GM12878 (cell line): ENCODE measurements around the gene CD55. TPM values are rescaled to one million over a fixed set of nuclear protein-coding genes. Genes with fewer than 3 reads are reported as not detected.

Source experiments
- ATAC-seq: fragments of 200-7000 bp; cut with Tn5 transposase; 3 replicates; pipeline ENCODE4 v1.9.1; 2020; ENCODE audit warnings: mild to moderate bottlenecking, moderate library complexity
- BruUV-seq: library from RNA; stranded (reverse); fragments of 400-500 nt; replicated peaks from 2 replicates; lab custom pipeline; 2021; lab: Mats Ljungman, UMichigan
- CTCF ChIA-PET: fragments of 300-600 bp; sonication (Branson Sonifier 250); formaldehyde crosslinking; extraction: SDS; loops from one replicate; lab custom pipeline; 2021; ENCODE audit warnings: inconsistent platforms; lab: Yijun Ruan, JAX
- POLR2A ChIA-PET: fragments of 350-600 bp; formaldehyde crosslinking; extraction: SDS; loops from one replicate; lab custom pipeline; 2021; ENCODE audit warnings: inconsistent platforms; lab: Charles Lee
- RAD21 ChIA-PET: fragments of 300-600 bp; sonication (Branson Sonifier 250); formaldehyde crosslinking; loops from one replicate; lab custom pipeline; 2023; ENCODE audit warnings: antibody characterized with exemption; ENCODE audit not compliant: unreplicated experiment; lab: Charles Lee
- SMC1A ChIA-PET: fragments of 300-600 bp; sonication (Branson Sonifier 250); formaldehyde crosslinking; loops from one replicate; lab custom pipeline; 2023; ENCODE audit not compliant: unreplicated experiment, uncharacterized antibody; lab: Charles Lee
- DNase-seq: peaks from one replicate; pipeline ENCODE4 v3.0.0-alpha.2; 2011; ENCODE audit warnings: low read depth, low spot score
- FAIRE-seq: peaks from 3 replicates; lab custom pipeline; 2011; peaks lifted over from hg19 to GRCh38; lab: Jason Lieb, UNC
- H2AFZ ChIP-seq: 2 replicates; pipeline ENCODE4 v1.6.0; 2011; ENCODE audit warnings: low read depth, low read length, control low read depth; ENCODE audit not compliant: control insufficient read depth
- H3K27ac ChIP-seq: 2 replicates; pipeline ENCODE4 v1.5.1; 2011; ENCODE audit warnings: control low read depth; ENCODE audit not compliant: control insufficient read depth, insufficient read depth
- H3K27me3 ChIP-seq, 2 experiments: replicated peaks in 1 of 2; 2 replicates each; pipeline versions ENCODE4 v1.6.0 to v1.6.1; 2011; ENCODE audit warnings: low read length in 1 of 2; ENCODE audit not compliant: control insufficient read depth in 2 of 2, insufficient read depth in 2 of 2
- H3K36me3 ChIP-seq, 2 experiments: 2 replicates each; pipeline ENCODE4 v1.5.1; 2011; ENCODE audit warnings: low read length in 1 of 2; ENCODE audit not compliant: control insufficient read depth in 2 of 2, insufficient read depth in 2 of 2
- H3K4me1 ChIP-seq: 2 replicates; pipeline ENCODE4 v1.6.1; 2011; ENCODE audit warnings: mild to moderate bottlenecking, low read length, moderate library complexity, mixed read lengths; ENCODE audit not compliant: control insufficient read depth, insufficient read depth
- H3K4me2 ChIP-seq: 2 replicates; pipeline ENCODE4 v1.6.0; 2011; ENCODE audit warnings: control low read depth; ENCODE audit not compliant: control insufficient read depth, insufficient read depth
- H3K4me3 ChIP-seq: fragments of 200-600 bp; sonication (generic); 2 replicates; pipeline ENCODE4 v1.5.1; 2016
- H3K79me2 ChIP-seq: 2 replicates; pipeline ENCODE4 v1.6.0; 2011; ENCODE audit warnings: low read length; ENCODE audit not compliant: control insufficient read depth, insufficient read depth
- H3K9ac ChIP-seq: 2 replicates; pipeline ENCODE4 v1.8.0; 2011; ENCODE audit warnings: low read length, control low read depth, mixed read lengths; ENCODE audit not compliant: control insufficient read depth, insufficient read depth
- H3K9me3 ChIP-seq: replicated peaks from 3 replicates; pipeline ENCODE4 v1.5.1; 2011; ENCODE audit warnings: mild to moderate bottlenecking, low read length; ENCODE audit not compliant: control insufficient read depth, insufficient read depth
- H4K20me1 ChIP-seq: 2 replicates; pipeline ENCODE4 v1.6.0; 2011; ENCODE audit not compliant: control insufficient read depth, insufficient read depth
- BCL11A ChIP-seq: IDR thresholded peaks from 2 replicates; pipeline ENCODE4 v1.6.1; 2011; ENCODE audit warnings: low read depth, low read length
- EED ChIP-seq: sonication (generic); IDR thresholded peaks from 2 replicates; pipeline ENCODE4 v1.6.1; 2016; ENCODE audit warnings: antibody characterized with exemption, low read depth
- EZH2 ChIP-seq: IDR thresholded peaks from 2 replicates; pipeline ENCODE4 v1.6.1; 2012; ENCODE audit warnings: low read depth, mild to moderate bottlenecking, control low read depth, inconsistent platforms, low read length, borderline replicate concordance; ENCODE audit not compliant: control insufficient read depth
- JUND ChIP-seq: IDR thresholded peaks from 2 replicates; pipeline ENCODE4 v1.6.1; 2012; ENCODE audit warnings: low read depth, mild to moderate bottlenecking, low read length, improper control_type of control experiment, moderate library complexity
- KLF5 ChIP-seq: fragments of 450-650 bp; IDR thresholded peaks from 2 replicates; pipeline ENCODE4 v1.6.1; 2014; ENCODE audit warnings: mild to moderate bottlenecking; ENCODE audit not compliant: partially characterized antibody
- MEF2A ChIP-seq: IDR thresholded peaks from 2 replicates; pipeline ENCODE4 v1.6.1; 2011; ENCODE audit warnings: low read depth, mild to moderate bottlenecking, low read length, moderate library complexity; ENCODE audit not compliant: insufficient read depth
- NBN ChIP-seq: fragments of 450-650 bp; IDR thresholded peaks from 2 replicates; pipeline ENCODE4 v1.6.1; 2016
- RCOR1 ChIP-seq: conservative IDR thresholded peaks from 2 replicates; pipeline ENCODE4 v1.6.1; 2012; ENCODE audit warnings: low read depth, low read length, improper control_type of control experiment
- SPI1 ChIP-seq: IDR thresholded peaks from 2 replicates; pipeline ENCODE4 v1.6.1; 2011; ENCODE audit warnings: low read depth, mild to moderate bottlenecking, low read length, moderate library complexity, borderline replicate concordance; ENCODE audit not compliant: insufficient read depth
- SREBF1 ChIP-seq: IDR thresholded peaks from 2 replicates; pipeline ENCODE4 v1.6.1; 2012; ENCODE audit warnings: mild to moderate bottlenecking, low read length
- TARDBP ChIP-seq: IDR thresholded peaks from 2 replicates; pipeline ENCODE4 v1.6.1; 2016; ENCODE audit warnings: borderline replicate concordance
- ZNF217 ChIP-seq: fragments of 450-650 bp; IDR thresholded peaks from 2 replicates; pipeline ENCODE4 v1.6.1; 2017; ENCODE audit warnings: antibody characterized with exemption, mild to moderate bottlenecking
- WGBS: methylation state at CpG from one replicate; pipeline ENCODE4 v1.1.6; 2016; ENCODE audit warnings: low lambda C conversion rate; ENCODE audit not compliant: insufficient replicate concordance, insufficient coverage; ENCODE audit errors: missing lambda C conversion rate; 5-methylcytosine and 5-hydroxymethylcytosine counted together
- in situ Hi-C: fragments of 300-500 bp; cut with MboI; formaldehyde crosslinking; loops from 9 replicates; pipeline ENCODE4 v1.14.3; 2018; ENCODE audit warnings: mixed read lengths
- intact Hi-C: fragments of 100-400 bp; cut with micrococcal nuclease; formaldehyde crosslinking; loops from one replicate; pipeline ENCODE4 v1.14.2; 2022; ENCODE audit not compliant: unreplicated experiment
- polyA plus RNA-seq, 11 experiments: library from polyadenylated mRNA; depleted of rRNA in 4 of 11; unstranded in 6 of 11; stranded (reverse) in 5 of 11; fragments of >200 nt; fragmentation: Nextera tagmentation in 4 of 11; fragmentation: Illumina TruSeq in 1 of 11; extraction: Ambion mirVana in 4 of 11; extraction: Trizol in 1 of 11; gene quantifications; 1 replicate in 1 of 11; 2 replicates in 10 of 11; pipeline versions ENCODE4 v1.2.1 to v1.2.3, GENCODE V29; 2011 to 2016; ENCODE audit warnings: inconsistent platforms in 2 of 11, missing spikeins in 2 of 11, low read depth in 1 of 11
- total RNA-seq, 4 experiments: library from RNA; depleted of rRNA in 3 of 4; stranded (reverse); fragments of >200 nt in 3 of 4; fragmentation: Illumina TruSeq in 1 of 4; extraction: Trizol in 1 of 4; gene quantifications; 2 replicates each; pipeline versions ENCODE4 v1.2.1 to v1.2.3, GENCODE V29; 2013 to 2021
- TF ChIP-seq, protein P1 (sequence below): fragments of 450-650 bp; IDR thresholded peaks from 2 replicates; pipeline ENCODE4 v1.6.1; 2017; ENCODE audit warnings: mild to moderate bottlenecking
- TF ChIP-seq, protein P2 (sequence below): fragments of 450-650 bp; IDR thresholded peaks from 2 replicates; pipeline ENCODE4 v1.6.1; 2017; ENCODE audit warnings: low read depth, mild to moderate bottlenecking, moderate library complexity

CD55 gene
- total and polyA plus RNA-seq, 10 of the 15 experiments (the other 5 are each of a cell fraction or from before 2014, with no cell fraction given), result 5.2 to 46.5 (median 15.1) TPM

DNA sequence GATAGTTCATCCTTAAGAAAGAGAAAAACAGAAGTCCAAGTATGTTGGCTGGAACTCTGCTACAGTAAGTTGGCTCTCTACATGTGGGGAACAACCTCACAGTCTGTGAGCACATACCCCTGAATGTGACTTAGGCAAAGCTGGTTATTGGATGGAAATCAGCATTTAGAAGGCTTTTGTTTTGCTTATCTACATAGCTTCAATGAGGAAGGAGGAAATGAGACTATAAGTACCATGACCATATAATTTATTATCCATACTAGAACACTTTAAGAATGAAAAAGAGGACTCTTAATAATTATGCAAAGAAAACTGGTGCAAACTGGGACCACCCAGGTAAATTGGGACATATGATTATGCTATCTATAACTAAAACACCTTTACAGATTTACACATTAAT, 31.7 kb upstream of the CD55 start (continued):
- TF ChIP-seq JUND, result no peak
- TF ChIP-seq RCOR1, result no peak
- TF ChIP-seq, protein P1, sequence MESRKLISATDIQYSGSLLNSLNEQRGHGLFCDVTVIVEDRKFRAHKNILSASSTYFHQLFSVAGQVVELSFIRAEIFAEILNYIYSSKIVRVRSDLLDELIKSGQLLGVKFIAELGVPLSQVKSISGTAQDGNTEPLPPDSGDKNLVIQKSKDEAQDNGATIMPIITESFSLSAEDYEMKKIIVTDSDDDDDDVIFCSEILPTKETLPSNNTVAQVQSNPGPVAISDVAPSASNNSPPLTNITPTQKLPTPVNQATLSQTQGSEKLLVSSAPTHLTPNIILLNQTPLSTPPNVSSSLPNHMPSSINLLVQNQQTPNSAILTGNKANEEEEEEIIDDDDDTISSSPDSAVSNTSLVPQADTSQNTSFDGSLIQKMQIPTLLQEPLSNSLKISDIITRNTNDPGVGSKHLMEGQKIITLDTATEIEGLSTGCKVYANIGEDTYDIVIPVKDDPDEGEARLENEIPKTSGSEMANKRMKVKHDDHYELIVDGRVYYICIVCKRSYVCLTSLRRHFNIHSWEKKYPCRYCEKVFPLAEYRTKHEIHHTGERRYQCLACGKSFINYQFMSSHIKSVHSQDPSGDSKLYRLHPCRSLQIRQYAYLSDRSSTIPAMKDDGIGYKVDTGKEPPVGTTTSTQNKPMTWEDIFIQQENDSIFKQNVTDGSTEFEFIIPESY, result no peak
- no peak for TF ChIP-seq TARDBP
- TF ChIP-seq, all 136 proteins: peak for 0

DNA sequence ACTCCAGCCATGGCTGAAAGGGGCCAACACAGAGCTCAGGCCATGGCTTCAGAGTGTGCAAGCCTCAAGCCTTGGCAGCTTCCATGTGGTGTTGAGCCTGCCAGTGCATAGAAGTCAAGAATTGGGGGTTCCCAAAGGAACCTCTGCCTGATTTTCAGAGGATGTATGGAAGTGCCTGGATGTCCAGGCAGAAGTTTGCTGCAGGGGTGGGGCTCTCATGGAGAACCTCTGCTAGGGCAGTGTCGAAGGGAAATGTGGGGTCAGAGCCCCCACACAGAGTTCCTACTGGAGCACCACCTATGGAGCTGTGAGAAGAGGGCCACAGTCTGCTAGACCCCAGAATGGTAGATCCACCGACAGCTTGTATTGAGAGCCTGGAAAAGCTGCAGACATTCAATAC, 29.8 kb upstream of the CD55 start:
- H3K36me3 ChIP-seq, result no peaks in the 10 kb centered on the region
- 20% methylated on average over 2 of the region's 2 CpGs for WGBS
- no peaks in the 10 kb centered on the region for H4K20me1 ChIP-seq
- H3K79me2 ChIP-seq, result no peaks in the 10 kb centered on the region
- no peaks in the 10 kb centered on the region for H3K4me1 ChIP-seq
- no peak overlapping the region for H3K4me3 ChIP-seq
- no peak overlapping the region for H3K27ac ChIP-seq
- in situ Hi-C loops, result no loop called here
- intact Hi-C loops, result no loop called here
- ATAC-seq, result no peak
- SMC1A ChIA-PET, result no interaction called here
- TF ChIP-seq BCL11A, result no peak
- no peak for TF ChIP-seq MEF2A
- TF ChIP-seq ZNF217, result no peak
- TF ChIP-seq, protein P2, sequence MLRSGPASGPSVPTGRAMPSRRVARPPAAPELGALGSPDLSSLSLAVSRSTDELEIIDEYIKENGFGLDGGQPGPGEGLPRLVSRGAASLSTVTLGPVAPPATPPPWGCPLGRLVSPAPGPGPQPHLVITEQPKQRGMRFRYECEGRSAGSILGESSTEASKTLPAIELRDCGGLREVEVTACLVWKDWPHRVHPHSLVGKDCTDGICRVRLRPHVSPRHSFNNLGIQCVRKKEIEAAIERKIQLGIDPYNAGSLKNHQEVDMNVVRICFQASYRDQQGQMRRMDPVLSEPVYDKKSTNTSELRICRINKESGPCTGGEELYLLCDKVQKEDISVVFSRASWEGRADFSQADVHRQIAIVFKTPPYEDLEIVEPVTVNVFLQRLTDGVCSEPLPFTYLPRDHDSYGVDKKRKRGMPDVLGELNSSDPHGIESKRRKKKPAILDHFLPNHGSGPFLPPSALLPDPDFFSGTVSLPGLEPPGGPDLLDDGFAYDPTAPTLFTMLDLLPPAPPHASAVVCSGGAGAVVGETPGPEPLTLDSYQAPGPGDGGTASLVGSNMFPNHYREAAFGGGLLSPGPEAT, result no peak
- no peak for TF ChIP-seq NBN
- no peak for TF ChIP-seq SPI1
- TF ChIP-seq, protein P1, result no peak
- TF ChIP-seq SREBF1, result no peak
- TF ChIP-seq EED, result no peak
- no peak for TF ChIP-seq KLF5
- TF ChIP-seq EZH2, result no peak
- POLR2A ChIA-PET, result no interaction called here
- RAD21 ChIA-PET, result no interaction called here
- peaks cover 6% of the 10 kb centered on the region; the same call in 1 of the 3 replicates for H3K9me3 ChIP-seq
- H3K9ac ChIP-seq, result no peak overlapping the region
- no peak for DNase-seq
- H3K4me2 ChIP-seq, result no peak overlapping the region
- H2AFZ ChIP-seq, result no peak overlapping the region
- CTCF ChIA-PET, result no interaction called here
- H3K27me3 ChIP-seq, result no peaks in the 10 kb centered on the region; a peak in 1 of 4 replicates
- FAIRE-seq, result no peak
- BruUV-seq, result no TSS peak
